ENCODE data around the gene PNPO. TPM values are rescaled to one million over a fixed set of nuclear protein-coding genes. Genes with fewer than 3 reads are reported as not detected.

Gene PNPO
- total and polyA plus RNA-seq, 2 of the 13 experiments (the other 11 are each of a cell fraction or from before 2014, with no cell fraction given), result 47.9 to 63.3 TPM

GRCh38 chr17:47970725-47971499, 29.5 kb downstream of the PNPO start, which contains the start of gene CDK5RAP3 (continued):
- TF ChIP-seq, protein P1, sequence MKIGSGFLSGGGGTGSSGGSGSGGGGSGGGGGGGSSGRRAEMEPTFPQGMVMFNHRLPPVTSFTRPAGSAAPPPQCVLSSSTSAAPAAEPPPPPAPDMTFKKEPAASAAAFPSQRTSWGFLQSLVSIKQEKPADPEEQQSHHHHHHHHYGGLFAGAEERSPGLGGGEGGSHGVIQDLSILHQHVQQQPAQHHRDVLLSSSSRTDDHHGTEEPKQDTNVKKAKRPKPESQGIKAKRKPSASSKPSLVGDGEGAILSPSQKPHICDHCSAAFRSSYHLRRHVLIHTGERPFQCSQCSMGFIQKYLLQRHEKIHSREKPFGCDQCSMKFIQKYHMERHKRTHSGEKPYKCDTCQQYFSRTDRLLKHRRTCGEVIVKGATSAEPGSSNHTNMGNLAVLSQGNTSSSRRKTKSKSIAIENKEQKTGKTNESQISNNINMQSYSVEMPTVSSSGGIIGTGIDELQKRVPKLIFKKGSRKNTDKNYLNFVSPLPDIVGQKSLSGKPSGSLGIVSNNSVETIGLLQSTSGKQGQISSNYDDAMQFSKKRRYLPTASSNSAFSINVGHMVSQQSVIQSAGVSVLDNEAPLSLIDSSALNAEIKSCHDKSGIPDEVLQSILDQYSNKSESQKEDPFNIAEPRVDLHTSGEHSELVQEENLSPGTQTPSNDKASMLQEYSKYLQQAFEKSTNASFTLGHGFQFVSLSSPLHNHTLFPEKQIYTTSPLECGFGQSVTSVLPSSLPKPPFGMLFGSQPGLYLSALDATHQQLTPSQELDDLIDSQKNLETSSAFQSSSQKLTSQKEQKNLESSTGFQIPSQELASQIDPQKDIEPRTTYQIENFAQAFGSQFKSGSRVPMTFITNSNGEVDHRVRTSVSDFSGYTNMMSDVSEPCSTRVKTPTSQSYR (CRISPR knock-in tag; IDR thresholded peaks at IDR 0.05; ENCODE audit: borderline replicate concordance), result peak; percentile 77
- TF ChIP-seq ZNF292 (CRISPR knock-in tag; IDR thresholded peaks at IDR 0.05; ENCODE audit: borderline replicate concordance, low read depth) (peak; percentile 87), JUND (CRISPR knock-in tag; IDR thresholded peaks at IDR 0.05) (peak; percentile 75; the same call in 1 of the 2 replicates), SMARCE1 (IDR thresholded peaks at IDR 0.05; ENCODE audit: borderline replicate concordance) (no peak), RARA (CRISPR knock-in tag; IDR thresholded peaks at IDR 0.05) (0 out of 2 replicates have a peak, but pooled peaks have one; percentile 27), FOXA3 (CRISPR knock-in tag; IDR thresholded peaks at IDR 0.05) (peak; percentile 74), MYC (CRISPR knock-in tag; IDR thresholded peaks at IDR 0.05; ENCODE audit: borderline replicate concordance) (peak; percentile 88), ZNF383 (CRISPR knock-in tag; IDR thresholded peaks at IDR 0.05; ENCODE audit: borderline replicate concordance) (no peak), KDM4B (CRISPR knock-in tag; IDR thresholded peaks at IDR 0.05) (peak; percentile 82; the same call in 1 of the 2 replicates), ZNF766 (CRISPR knock-in tag; IDR thresholded peaks at IDR 0.05; ENCODE audit: borderline replicate concordance) (peak; percentile 91; the same call in 1 of the 2 replicates), MIER2 (CRISPR knock-in tag; IDR thresholded peaks at IDR 0.05) (peak; percentile 75; the same call in 1 of the 2 replicates), RBAK (CRISPR knock-in tag; IDR thresholded peaks at IDR 0.05) (peak; percentile 78), SRY (CRISPR knock-in tag; IDR thresholded peaks at IDR 0.05) (0 out of 2 replicates have a peak, but pooled peaks have one; percentile 73), NFIB (CRISPR knock-in tag; IDR thresholded peaks at IDR 0.05; ENCODE audit: borderline replicate concordance) (no peak; the same call in 1 of the 2 replicates), NFRKB (IDR thresholded peaks at IDR 0.05) (no peak), CENPX (CRISPR knock-in tag; IDR thresholded peaks at IDR 0.05) (no peak), REPIN1 (CRISPR knock-in tag; IDR thresholded peaks at IDR 0.05; ENCODE audit: borderline replicate concordance, low read depth) (peak; percentile 80), MLLT10 (CRISPR knock-in tag; IDR thresholded peaks at IDR 0.05) (no peak), CEBPG (CRISPR knock-in tag; IDR thresholded peaks at IDR 0.05) (peak; percentile 79), ZNF703 (CRISPR knock-in tag; IDR thresholded peaks at IDR 0.05; ENCODE audit: borderline replicate concordance) (no peak)
- TF ChIP-seq, protein P2, sequence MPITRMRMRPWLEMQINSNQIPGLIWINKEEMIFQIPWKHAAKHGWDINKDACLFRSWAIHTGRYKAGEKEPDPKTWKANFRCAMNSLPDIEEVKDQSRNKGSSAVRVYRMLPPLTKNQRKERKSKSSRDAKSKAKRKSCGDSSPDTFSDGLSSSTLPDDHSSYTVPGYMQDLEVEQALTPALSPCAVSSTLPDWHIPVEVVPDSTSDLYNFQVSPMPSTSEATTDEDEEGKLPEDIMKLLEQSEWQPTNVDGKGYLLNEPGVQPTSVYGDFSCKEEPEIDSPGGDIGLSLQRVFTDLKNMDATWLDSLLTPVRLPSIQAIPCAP (CRISPR knock-in tag; IDR thresholded peaks at IDR 0.05; ENCODE audit: low read depth), result no peak
- TF ChIP-seq, protein P3, sequence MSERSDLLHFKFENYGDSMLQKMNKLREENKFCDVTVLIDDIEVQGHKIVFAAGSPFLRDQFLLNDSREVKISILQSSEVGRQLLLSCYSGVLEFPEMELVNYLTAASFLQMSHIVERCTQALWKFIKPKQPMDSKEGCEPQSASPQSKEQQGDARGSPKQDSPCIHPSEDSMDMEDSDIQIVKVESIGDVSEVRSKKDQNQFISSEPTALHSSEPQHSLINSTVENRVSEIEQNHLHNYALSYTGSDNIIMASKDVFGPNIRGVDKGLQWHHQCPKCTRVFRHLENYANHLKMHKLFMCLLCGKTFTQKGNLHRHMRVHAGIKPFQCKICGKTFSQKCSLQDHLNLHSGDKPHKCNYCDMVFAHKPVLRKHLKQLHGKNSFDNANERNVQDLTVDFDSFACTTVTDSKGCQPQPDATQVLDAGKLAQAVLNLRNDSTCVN (CRISPR knock-in tag; IDR thresholded peaks at IDR 0.05; ENCODE audit: borderline replicate concordance), result peak; percentile 85; the same call in 1 of the 2 replicates
- TF ChIP-seq, protein P4, sequence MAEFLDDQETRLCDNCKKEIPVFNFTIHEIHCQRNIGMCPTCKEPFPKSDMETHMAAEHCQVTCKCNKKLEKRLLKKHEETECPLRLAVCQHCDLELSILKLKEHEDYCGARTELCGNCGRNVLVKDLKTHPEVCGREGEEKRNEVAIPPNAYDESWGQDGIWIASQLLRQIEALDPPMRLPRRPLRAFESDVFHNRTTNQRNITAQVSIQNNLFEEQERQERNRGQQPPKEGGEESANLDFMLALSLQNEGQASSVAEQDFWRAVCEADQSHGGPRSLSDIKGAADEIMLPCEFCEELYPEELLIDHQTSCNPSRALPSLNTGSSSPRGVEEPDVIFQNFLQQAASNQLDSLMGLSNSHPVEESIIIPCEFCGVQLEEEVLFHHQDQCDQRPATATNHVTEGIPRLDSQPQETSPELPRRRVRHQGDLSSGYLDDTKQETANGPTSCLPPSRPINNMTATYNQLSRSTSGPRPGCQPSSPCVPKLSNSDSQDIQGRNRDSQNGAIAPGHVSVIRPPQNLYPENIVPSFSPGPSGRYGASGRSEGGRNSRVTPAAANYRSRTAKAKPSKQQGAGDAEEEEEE (CRISPR knock-in tag; IDR thresholded peaks at IDR 0.05; ENCODE audit: borderline replicate concordance), result peak; percentile 26; the same call in 1 of the 2 replicates
